GM03348 (cell line): ENCODE data around the gene TEN1.

ENCODE experiments used
- DNase-seq: peaks from one replicate; pipeline ENCODE4 v3.0.0; 2012; ENCODE audit warnings: low spot score

The TEN1 gene

DNA sequence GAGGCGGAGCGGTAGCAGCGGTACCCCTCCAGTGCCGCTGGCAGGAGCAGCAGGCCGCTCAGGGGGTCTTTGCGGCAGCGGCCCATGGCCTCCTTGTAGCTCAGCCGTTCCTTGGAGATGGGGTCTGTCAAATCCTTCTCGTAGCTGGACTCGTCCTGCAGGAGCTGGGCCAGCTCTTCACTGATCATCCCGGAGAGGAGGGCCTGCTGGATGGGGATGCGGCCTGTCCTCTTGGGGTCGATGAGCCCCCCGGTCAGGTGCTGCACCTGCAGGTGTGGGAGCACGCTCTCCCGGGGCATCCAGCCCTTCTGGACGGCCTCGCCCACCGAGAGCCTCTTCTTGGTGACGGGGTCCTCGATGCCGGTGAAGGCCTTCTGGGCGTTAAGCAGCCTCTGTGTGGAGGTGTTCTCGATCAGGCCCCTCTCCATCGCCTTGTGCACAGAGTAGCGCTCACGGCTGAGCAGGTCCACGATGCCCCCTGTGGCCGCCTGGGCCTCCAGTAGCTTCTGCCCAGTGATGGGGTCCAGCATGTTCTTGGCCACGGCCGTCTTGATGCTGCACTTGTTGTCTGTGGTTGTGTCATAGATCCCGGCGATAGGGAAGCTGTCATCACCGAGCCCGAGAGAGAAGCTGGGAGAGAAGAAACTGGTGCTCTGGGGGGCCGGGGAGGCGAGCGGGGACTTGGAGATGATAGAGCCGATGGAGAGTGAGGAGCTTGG is 28.2 kb downstream of the TEN1 start:
- no peak for DNase-seq

DNA sequence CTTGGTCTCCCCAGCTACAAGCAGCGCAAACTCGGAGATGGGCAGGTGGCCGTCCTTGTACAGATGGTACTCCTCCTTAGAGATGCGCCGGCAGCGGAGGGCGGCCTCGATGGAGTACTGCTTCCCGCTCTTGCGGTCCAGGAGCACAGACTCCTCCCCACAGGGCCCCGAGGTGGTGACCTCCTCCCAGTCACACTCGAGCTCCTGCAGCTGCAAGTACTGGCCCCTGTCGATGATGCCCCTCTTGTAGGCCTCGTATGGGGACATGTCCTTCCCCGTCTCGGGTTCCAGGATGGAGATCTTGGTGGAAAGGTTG is 28.8 kb downstream of the TEN1 start:
- DNase-seq, result no peak

GRCh38 chr17:76008208-76008607 is 29.2 kb downstream of the TEN1 start:
- no peak for DNase-seq

GRCh38 chr17:76008630-76009425 is 29.8 kb downstream of the TEN1 start:
- DNase-seq, result no peak

- DNase-seq, result no peak
Observed at GRCh38 chr17:76009447-76009846, 30.4 kb downstream of the TEN1 start.

DNA sequence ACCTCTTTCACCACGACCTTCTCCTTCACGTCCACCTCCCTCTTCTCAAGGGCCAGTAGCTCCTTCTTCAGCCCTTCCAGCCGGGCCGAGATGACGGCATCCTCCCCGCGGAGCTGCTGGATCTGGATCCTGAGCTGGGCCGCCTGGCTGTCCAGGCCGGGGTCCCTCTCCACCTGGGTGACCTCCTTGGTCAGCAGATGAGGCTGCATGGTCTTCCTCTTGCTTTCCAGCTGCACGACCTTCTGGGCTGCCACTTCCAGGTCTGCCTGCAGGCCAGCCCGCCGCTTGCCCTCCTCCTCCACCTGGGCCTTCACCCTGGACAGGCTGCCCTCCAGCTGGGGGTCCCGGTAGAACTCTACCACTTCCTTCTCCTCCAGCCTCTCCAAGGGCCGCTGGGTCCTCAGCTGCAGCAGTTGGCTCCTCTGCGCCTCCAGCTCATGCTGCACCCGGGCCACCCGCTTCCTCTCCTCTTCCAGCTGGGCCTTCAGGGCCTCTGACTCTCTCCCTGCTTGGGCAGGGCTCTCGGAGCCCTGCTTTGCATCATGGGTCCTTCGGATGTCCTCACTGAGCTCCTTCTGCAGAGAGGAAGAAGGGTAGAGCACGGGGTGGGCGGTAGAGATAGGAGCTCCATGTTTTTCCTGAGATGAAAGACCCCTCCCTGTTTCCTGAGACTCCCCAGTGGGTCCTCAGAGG is 31.1 kb downstream of the TEN1 start:
- no peak for DNase-seq

DNA sequence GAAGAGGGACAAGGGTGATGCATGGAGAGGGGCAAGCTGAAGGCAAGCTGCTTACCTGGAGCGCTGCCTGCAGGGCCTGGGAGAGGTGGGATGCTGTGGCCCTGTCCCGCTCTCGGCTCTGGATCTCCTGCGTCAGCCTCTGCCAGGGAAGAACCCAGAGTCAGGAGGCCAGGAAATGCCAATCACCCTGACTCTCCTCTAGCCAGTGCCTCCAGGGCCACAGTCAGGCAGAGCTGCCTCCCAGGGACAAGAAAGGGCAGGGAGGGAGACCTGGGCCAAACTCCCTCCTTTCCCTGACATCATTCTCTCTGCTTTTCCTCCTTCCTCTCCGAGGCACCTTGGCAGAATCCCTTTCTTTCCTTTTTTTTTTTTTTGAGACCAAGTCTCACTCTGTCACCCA is 32.9 kb downstream of the TEN1 start:
- no peak for DNase-seq

- no peak for DNase-seq
Observed at GRCh38 chr17:76013377-76013932, 34.4 kb downstream of the TEN1 start.

- peak; percentile 91 for DNase-seq
Observed at GRCh38 chr17:76014100-76014924, 35.3 kb downstream of the TEN1 start.

- no peak for DNase-seq
Observed at GRCh38 chr17:76014925-76015261, 35.9 kb downstream of the TEN1 start.

- DNase-seq, result no peak
Observed at GRCh38 chr17:76017481-76018339, 38.7 kb downstream of the TEN1 start.

DNA sequence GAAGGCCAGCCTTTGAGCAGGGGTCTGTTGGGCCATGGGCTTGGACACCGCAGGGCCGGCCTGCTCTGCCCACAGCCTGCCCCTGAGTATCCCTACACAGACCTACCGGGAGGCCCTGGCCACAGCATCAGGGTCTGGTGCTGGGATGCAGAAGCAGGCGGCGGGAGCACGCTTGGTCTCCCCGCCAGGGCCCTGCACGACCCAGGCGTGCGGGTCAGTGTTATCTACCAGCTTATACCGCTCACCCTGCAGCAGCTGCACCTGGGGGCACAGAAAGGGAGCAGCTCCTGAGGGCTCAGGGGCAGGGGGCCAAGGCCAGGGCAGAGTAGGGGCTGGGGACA is 39.3 kb downstream of the TEN1 start:
- DNase-seq, result no peak

DNA sequence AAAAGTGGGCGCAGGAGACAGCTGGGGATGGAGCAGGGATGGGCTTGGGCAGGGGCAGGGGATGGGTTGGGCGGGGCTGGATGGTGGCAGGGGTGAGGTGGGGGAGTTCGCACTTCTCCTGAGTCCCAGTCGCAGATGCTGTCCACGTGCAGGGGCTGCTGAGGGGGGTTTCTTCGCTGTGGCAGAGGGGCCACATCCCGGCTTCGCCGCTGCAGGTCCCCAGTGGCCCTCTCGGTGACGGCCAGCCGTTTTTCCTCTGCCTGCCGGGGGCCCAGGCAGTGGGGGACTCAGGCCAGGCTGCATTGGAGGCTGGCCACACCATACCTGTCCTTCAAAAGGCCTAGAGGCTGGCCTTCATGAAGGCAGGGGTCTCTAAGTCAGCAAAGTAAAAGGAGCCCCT is 39.8 kb downstream of the TEN1 start:
- no peak for DNase-seq

- no peak for DNase-seq
Observed at GRCh38 chr17:76019833-76020467, 40.9 kb downstream of the TEN1 start.

GRCh38 chr17:76022285-76022684 is 43.2 kb downstream of the TEN1 start:
- DNase-seq, result no peak

DNA sequence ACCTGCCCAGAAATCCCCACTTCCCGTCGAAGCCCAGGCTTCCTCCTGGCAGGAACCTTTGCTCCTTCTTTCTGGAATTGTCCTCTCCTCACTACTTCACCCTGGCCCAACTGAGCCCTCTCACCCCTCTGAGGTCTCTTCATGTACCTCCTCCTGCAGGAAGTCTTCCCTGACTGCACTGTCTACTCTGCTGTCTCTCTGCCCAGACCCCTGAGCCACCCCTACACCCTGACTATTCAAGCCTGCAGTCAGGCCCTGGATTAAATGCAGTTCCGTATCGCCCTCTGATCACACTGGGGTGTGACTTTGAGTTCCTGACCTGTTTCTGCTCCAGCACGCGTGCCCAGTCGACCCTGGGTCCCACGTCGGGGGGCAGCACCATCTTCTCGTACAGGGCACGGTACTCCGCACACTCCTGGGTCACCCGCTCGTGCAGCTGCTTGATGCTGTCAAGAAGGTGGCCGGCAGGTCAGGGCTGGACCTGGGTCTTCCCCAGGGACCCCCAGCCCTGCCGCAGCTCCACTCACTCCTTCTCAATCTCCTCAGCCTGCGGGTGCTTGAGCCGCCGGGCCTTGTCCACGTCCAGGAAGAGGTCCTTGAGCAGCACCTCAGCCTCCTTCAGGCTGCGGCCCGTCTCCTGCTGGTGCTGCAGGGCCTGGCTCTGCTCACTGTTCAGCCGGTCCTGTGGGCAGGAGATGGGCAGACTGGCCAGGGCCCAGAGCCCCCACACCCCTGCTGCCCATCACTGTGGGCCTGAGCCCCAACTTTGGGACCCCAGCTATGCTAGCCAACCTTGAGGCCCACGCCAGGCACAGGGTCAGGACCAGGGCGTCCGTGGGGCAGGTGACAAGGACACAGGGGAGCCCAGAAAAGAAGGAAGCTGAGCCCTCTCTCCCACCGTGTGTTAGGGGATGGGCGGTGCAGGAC is 44.2 kb downstream of the TEN1 start:
- DNase-seq, result no peak

DNA sequence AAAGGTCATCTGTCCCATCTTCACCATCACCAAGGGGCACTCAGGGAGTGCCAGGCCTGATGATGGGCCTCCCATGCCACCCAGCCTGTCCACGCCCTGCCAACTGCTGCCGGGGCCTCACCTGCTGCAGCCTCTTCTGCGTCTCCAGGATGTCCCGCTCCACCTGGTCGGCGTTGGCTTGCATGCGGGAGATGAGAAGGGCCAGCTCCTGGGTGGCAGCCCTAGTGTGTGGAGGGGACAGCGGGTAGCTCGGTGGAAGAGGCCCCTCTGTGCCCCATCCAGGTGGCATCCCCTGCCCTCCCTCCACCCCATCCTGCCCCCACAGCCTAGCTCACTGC is 44.8 kb downstream of the TEN1 start:
- no peak for DNase-seq

GRCh38 chr17:76024353-76024752 is 45.3 kb downstream of the TEN1 start:
- no peak for DNase-seq

GRCh38 chr17:76025294-76025693 is 46.3 kb downstream of the TEN1 start:
- no peak for DNase-seq

DNA sequence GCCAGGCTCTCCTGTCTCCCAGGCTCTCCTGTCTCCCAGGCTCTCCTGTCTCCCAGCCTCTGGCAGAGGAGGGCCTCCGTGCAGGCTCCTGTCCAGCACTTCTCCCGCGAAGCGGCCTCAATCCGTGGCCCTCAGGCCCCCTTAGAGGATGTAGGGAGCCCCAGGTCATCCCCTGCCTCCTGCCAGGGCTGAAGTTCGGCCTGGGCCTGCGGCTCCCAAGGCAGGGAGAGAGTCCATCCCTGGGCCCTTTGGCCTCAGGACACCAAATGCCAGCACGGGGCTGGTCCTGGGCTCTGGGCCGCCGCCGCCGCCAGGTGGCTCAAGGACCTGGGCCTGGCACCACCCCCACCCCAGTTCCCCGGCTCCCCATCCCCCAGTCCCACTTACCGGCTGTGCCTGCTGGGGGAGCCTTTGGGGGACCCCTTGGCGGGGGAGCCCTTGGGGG is 47.7 kb downstream of the TEN1 start:
- no peak for DNase-seq
